ENCODE measurements around the gene CNTNAP2. TPM values are rescaled to one million over a fixed set of nuclear protein-coding genes. Genes with fewer than 3 reads are reported as not detected.

Gene CNTNAP2
- polyA plus RNA-seq, 3 donors from 2014 or later: 0.94 to 1.1 TPM; not detected in 1

DNA sequence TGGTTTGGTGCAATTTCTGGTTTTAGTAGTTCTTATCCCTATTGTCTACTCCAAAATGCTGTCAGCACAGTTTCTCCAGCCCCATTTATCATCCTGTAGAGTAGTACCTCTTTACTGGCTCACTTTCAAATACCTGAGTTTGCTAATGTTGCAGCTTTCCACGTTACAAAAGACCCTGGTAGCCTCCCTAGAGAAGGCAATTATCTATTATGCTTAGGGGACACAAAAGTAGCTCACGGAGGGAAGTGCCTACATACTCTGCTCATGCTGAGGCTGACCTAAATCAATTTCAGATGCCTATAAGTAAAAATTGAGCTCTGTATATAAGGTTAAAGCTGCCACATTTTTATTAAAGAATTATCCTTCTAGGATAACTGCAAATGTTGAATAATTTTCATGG is 603.6 kb downstream of the CNTNAP2 start:
- H3K4me1 Mint-ChIP-seq: no peaks in the 10 kb centered on the region
- H3K27ac Mint-ChIP-seq: no peak overlapping the region
- DNase-seq: no peak
- no peak overlapping the region for H3K4me3 Mint-ChIP-seq
- H3K36me3 Mint-ChIP-seq: peaks cover 0 to 3% (median 0%) of the 10 kb centered on the region in 3 donors
- peaks cover 2 to 34% (median 18%) of the 10 kb centered on the region in 6 donors for H3K9me3 Mint-ChIP-seq
- H3K27me3 Mint-ChIP-seq (ENCODE audit: low read depth in 3 of 3): no peaks in the 10 kb centered on the region

DNA sequence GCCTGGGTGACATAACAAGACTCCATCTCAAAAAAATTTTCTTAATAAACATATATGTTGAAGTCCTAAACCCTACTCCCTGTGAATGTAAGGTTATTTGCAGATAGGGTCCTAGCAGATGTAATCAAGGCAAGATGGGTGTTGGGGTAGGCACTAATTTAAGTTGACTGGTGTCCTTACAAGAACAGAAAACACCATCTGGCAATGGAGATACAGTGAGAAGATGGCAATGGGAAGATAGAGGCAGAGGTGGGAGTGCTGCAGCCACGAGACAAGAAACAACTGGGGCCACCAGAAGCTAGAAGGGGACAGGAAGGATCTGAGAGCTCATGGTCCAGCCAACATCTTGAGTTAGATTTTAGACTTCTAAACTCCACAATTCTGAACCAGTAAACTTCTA is 606.4 kb downstream of the CNTNAP2 start:
- no peaks in the 10 kb centered on the region for H3K27me3 Mint-ChIP-seq (ENCODE audit: low read depth in 3 of 3)
- H3K36me3 Mint-ChIP-seq: peaks cover 0 to 3% (median 0%) of the 10 kb centered on the region in 3 donors
- no peak for DNase-seq
- no peak overlapping the region for H3K4me3 Mint-ChIP-seq
- H3K4me1 Mint-ChIP-seq: no peaks in the 10 kb centered on the region
- peaks cover 4 to 39% (median 24%) of the 10 kb centered on the region in 6 donors for H3K9me3 Mint-ChIP-seq
- no peak overlapping the region for H3K27ac Mint-ChIP-seq

DNA sequence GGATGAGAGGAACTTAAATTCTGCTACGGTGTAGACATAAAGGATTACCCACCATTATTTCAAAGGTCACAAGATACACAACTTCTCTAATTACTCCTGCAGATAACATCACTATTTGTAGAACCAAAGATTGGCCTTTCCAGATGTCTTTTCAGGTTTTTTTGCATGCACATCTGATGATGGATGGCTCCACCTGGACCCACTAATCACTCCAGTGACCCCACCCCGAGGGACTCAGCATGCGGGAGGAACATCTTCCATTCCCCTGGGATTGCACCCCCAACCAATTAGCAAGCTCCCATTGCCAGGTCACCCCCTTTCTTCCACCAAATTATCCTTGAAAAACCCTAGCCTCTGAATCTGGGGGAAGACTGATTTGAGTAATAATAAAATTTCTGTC is 608.9 kb downstream of the CNTNAP2 start:
- H3K36me3 Mint-ChIP-seq: peaks cover 0 to 3% (median 0%) of the 10 kb centered on the region in 3 donors
- H3K4me3 Mint-ChIP-seq: no peak overlapping the region
- peaks cover 0 to 2% (median 0%) of the 10 kb centered on the region in 3 donors for H3K27me3 Mint-ChIP-seq (ENCODE audit: low read depth in 3 of 3)
- H3K27ac Mint-ChIP-seq: no peak overlapping the region
- H3K9me3 Mint-ChIP-seq: peaks cover 4 to 33% (median 23%) of the 10 kb centered on the region in 6 donors
- no peaks in the 10 kb centered on the region for H3K4me1 Mint-ChIP-seq
- no peak for DNase-seq

DNA sequence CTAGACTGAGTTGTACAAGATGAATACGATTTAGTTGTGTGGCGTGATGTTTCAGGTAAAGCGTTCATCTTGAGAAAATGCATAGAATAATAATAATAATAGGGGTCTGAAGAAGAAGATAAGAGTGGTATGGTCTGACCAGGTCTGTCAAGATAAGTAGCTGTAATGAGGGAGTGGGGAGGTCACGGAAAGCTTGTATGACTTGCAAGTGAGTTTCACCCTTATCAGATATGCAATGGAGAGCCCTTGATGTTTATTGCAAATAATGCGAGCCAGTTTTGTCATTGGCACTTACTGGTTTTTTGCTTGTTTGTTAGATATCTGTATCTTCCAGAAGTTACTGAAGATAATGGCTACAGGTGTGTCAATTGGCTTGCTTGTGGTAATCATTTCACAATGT is 611.5 kb downstream of the CNTNAP2 start:
- Mint-ChIP-seq H3K27me3 (ENCODE audit: low read depth in 3 of 3) (peaks cover 0 to 2% (median 0%) of the 10 kb centered on the region in 3 donors), H3K4me3 (no peak overlapping the region), H3K9me3 (peaks cover 2 to 37% (median 20%) of the 10 kb centered on the region in 6 donors), H3K4me1 (no peaks in the 10 kb centered on the region), H3K36me3 (peaks cover 0 to 3% (median 0%) of the 10 kb centered on the region in 3 donors), H3K27ac (no peak overlapping the region)
- no peak for DNase-seq

DNA sequence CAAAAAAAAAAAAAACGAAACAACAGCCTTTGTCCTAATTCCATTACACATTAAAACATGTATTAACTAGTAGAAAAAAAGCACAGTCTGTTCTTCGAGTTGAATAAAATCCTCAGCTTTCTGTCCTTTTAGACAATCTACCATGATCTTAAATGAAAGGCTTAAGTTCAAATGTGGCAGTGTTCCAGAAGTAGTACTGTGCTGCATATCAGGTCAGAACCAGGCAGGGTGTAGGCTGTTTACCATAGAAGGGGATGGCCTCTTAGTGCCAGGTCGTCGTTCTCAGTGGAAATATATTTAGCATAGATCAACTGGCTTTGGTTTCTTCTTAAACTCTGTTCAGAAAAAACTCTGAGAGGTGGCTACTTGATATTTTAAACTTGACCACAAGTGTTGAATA is 612.0 kb downstream of the CNTNAP2 start:
- Mint-ChIP-seq H3K9me3 (peaks cover 2 to 36% (median 22%) of the 10 kb centered on the region in 6 donors), H3K27me3 (ENCODE audit: low read depth in 3 of 3) (peaks cover 0 to 2% (median 0%) of the 10 kb centered on the region in 3 donors), H3K4me1 (no peaks in the 10 kb centered on the region), H3K36me3 (peaks cover 0 to 3% (median 0%) of the 10 kb centered on the region in 3 donors), H3K4me3 (no peak overlapping the region), H3K27ac (no peak overlapping the region)
- no peak for DNase-seq

DNA sequence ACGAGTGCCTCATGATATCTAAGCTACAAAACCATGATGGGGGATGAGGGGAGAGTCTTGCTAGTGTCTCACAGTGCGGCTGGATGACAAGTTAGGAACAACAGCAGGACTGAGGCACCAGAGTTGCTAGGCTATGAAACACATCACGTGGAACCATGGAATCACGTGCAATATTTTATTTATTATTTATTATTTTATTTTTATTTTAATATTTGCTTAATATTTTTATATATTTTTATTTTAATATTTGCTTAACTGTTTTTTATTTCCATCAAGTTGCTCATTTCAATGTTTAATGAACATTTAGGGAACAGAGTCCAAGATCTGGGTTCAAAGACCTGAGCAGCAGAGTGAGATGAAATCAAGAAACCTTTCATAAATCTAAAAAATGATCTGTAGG is 614.6 kb downstream of the CNTNAP2 start:
- DNase-seq: no peak
- H3K27me3 Mint-ChIP-seq (ENCODE audit: low read depth in 3 of 3): peaks cover 0 to 2% (median 0%) of the 10 kb centered on the region in 3 donors
- no peaks in the 10 kb centered on the region for H3K4me1 Mint-ChIP-seq
- H3K4me3 Mint-ChIP-seq: no peak overlapping the region
- peaks cover 5 to 19% (median 8%) of the 10 kb centered on the region in 6 donors for H3K9me3 Mint-ChIP-seq
- H3K27ac Mint-ChIP-seq: no peak overlapping the region
- no peaks in the 10 kb centered on the region for H3K36me3 Mint-ChIP-seq

DNA sequence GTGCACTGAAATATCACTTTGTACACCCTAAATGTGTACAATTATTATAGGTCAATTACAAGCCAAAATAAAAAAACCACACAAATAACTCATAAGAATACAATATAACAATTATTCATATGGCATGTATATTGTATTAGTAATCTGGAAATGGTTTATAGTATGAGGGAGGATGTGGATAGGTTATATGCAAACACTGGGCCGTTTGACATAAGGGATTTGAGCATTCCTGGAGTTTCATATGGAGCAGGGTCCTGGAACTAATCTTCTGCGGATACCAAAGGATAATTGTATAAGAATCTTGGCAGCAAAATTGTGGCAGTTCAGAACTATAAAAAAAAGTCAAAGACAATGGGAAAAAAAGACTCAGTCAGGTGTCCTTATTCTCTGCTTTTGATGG is 619.4 kb downstream of the CNTNAP2 start:
- DNase-seq: no peak
- Mint-ChIP-seq H3K27ac (no peak overlapping the region), H3K4me3 (no peak overlapping the region), H3K36me3 (no peaks in the 10 kb centered on the region), H3K27me3 (ENCODE audit: low read depth in 3 of 3) (no peaks in the 10 kb centered on the region), H3K9me3 (peaks cover 7 to 33% (median 11%) of the 10 kb centered on the region in 6 donors), H3K4me1 (no peaks in the 10 kb centered on the region)

DNA sequence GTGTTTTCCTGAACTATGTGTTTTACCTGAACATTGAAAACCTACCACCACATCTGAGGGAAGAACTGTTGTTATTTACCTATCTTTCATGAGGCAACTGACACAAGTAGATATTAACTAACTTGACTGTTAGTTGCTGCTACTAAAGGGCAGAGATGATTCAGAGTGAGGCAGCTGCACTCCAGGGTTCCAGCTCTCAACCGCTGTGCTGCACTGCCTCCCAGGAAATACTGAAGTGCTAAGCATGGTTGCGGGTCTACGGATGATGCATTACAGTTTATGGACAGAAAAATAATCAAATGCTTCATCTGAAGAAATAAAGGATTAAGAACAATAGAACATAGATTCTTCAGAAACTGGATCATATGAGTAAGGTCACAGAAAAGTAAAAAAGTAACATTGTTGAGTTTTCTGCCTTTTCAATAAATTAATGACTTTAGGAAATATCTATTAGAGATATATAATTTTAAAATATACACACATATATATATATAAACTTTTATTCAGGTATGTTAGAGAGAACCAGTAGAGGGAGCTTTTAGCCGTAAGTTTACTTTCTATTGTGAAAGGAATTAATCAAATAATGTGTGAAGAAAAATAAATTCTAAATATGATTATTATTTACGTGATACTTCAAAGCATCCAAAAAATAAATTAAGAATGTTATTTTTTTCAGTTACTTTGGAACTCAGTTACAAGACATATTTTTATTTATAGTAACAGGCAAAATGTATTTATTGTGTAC is 620.0 kb downstream of the CNTNAP2 start:
- H3K4me3 Mint-ChIP-seq: no peak overlapping the region
- no peaks in the 10 kb centered on the region for H3K4me1 Mint-ChIP-seq
- H3K27ac Mint-ChIP-seq: no peak overlapping the region
- peaks cover 8 to 40% (median 17%) of the 10 kb centered on the region in 6 donors for H3K9me3 Mint-ChIP-seq
- peaks cover 0 to 2% (median 0%) of the 10 kb centered on the region in 3 donors for H3K27me3 Mint-ChIP-seq (ENCODE audit: low read depth in 3 of 3)
- DNase-seq: no peak
- no peaks in the 10 kb centered on the region for H3K36me3 Mint-ChIP-seq

DNA sequence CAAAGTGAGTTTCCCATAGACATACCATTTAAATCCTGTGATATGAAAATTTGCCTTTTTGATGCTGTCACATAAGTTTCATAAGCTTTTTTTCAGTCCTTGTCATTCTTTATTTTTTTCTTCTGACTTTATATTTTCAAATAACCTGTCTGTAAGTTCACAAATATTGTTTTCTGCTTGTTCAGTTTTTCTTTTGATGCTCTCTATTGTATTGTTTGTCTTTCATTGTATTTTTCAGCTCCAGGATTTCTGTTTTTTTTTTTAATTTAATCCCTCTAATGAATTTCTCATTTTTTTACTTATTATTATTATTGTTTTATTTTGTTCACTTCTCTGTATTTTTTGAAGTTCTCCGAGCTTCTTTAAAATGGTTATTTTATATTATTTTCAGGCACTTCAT is 623.4 kb downstream of the CNTNAP2 start:
- Mint-ChIP-seq H3K27me3 (ENCODE audit: low read depth in 3 of 3) (peaks cover 0 to 2% (median 0%) of the 10 kb centered on the region in 3 donors), H3K27ac (no peak overlapping the region), H3K9me3 (peaks cover 8 to 49% (median 22%) of the 10 kb centered on the region in 6 donors), H3K4me3 (no peak overlapping the region), H3K4me1 (no peaks in the 10 kb centered on the region), H3K36me3 (no peaks in the 10 kb centered on the region)
- DNase-seq: no peak

DNA sequence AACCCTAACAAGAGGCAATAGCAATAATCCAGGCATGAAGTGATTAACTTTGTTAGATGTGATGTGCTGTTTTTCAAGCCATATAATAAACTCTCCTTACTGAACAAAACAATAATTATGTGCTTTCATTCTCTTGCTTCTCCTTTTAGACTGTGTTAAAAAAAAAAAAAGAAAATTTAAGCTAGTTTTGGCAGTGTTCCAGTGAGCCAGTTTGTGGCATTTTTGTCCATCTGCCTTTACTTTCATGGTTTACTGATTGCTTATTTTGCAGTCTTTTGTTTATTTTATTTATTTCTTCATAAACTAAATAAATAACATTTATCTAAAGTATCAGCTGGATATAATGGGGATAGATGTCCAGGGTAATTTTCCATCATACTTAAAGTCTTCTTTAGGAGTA is 625.3 kb downstream of the CNTNAP2 start:
- H3K27ac Mint-ChIP-seq: no peak overlapping the region
- no peak overlapping the region for H3K4me3 Mint-ChIP-seq
- no peaks in the 10 kb centered on the region for H3K36me3 Mint-ChIP-seq
- H3K27me3 Mint-ChIP-seq (ENCODE audit: low read depth in 3 of 3): peaks cover 0 to 2% (median 0%) of the 10 kb centered on the region in 3 donors
- DNase-seq: no peak
- H3K4me1 Mint-ChIP-seq: no peaks in the 10 kb centered on the region
- peaks cover 2 to 55% (median 24%) of the 10 kb centered on the region in 6 donors for H3K9me3 Mint-ChIP-seq

DNA sequence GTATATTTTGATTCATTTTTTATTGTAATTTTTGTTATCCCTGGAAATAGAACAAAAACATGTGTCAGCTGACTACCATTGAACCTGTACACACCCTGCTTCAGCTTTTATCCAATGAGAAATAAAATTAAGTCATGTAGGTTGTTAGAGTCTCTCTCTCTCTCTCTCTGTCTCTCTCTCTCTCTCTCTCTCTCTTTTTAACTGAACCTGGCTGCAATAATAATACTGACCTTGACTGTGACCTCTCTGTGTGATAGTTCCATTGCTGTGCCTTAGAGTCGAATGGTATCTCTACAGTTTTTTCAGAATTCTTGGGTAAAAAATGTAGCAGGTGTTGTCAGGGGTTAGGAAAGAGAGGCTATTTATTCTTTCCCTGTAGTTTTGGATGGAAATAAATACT is 637.8 kb downstream of the CNTNAP2 start:
- no peak for DNase-seq
- Mint-ChIP-seq H3K4me1 (no peaks in the 10 kb centered on the region), H3K4me3 (no peak overlapping the region), H3K9me3 (peaks cover 4 to 67% (median 26%) of the 10 kb centered on the region in 6 donors), H3K36me3 (peaks cover 0 to 3% (median 2%) of the 10 kb centered on the region in 3 donors), H3K27me3 (ENCODE audit: low read depth in 3 of 3) (peaks cover 0 to 2% (median 0%) of the 10 kb centered on the region in 3 donors), H3K27ac (no peak overlapping the region)

DNA sequence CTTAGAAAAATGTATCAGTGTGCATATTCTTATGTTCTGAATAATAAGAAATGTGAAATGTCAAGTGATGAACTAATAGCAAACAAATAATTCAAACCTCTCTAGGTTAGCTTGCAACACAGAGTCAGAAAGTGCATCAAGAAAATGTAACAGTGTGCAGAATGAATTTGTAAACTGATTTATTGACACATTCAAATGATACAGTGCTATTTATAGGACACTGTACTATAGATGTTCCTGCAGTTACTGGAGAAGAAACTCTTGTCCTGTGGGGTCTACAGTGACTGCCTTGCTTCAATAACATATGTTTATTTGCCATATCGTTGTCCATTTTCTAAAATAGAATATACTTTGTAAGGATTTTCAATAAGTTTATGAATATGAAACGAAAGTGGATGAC is 639.0 kb downstream of the CNTNAP2 start:
- Mint-ChIP-seq H3K4me3 (no peak overlapping the region), H3K27ac (no peak overlapping the region), H3K27me3 (ENCODE audit: low read depth in 3 of 3) (peaks cover 0 to 2% (median 0%) of the 10 kb centered on the region in 3 donors), H3K36me3 (peaks cover 0 to 3% (median 2%) of the 10 kb centered on the region in 3 donors), H3K9me3 (peaks cover 4 to 60% (median 24%) of the 10 kb centered on the region in 6 donors), H3K4me1 (no peaks in the 10 kb centered on the region)
- DNase-seq: no peak

DNA sequence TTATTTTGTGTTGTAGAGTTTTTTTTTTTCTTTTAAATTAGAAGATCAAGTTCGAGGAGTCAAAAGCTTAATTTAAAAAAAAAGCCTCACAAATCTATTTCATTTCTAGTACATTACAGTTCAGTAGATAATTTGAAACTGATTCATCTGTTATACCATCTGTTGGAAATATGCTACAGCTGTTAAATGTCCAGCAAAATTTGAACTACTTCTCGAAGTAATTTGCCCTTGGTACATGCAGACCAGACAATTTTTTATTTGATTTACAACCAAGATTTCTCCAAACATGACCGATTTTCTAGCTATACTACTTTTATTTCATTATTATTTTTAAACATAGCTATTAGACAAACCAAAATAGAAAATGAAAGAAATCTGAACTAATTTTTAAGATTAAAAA is 647.9 kb downstream of the CNTNAP2 start:
- H3K4me1 Mint-ChIP-seq: no peaks in the 10 kb centered on the region
- H3K4me3 Mint-ChIP-seq: no peak overlapping the region
- H3K27me3 Mint-ChIP-seq (ENCODE audit: low read depth in 3 of 3): peaks cover 0 to 1% (median 0%) of the 10 kb centered on the region in 3 donors
- peaks cover 4 to 45% (median 16%) of the 10 kb centered on the region in 6 donors for H3K9me3 Mint-ChIP-seq
- H3K36me3 Mint-ChIP-seq: peaks cover 0 to 4% (median 0%) of the 10 kb centered on the region in 3 donors
- DNase-seq: no peak
- no peak overlapping the region for H3K27ac Mint-ChIP-seq

DNA sequence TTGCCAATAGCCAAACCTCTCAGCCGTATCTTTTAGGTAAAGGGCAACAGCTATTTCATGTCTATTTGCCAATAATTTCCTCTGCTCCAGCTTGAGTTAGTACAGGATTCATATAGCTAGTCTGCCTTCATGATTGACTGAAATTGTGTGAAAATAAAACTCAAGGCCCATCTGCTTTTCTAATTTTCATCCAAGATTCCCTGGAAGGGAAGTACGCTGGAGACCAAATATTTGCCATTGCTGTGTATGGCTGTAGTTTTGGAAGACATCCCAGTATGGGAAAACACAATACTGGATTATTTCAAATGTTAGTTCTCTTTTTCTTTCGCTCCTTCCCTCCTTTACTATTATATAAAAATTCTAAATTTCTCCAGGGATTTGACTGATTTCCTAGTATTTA is 652.4 kb downstream of the CNTNAP2 start:
- Mint-ChIP-seq H3K9me3 (peaks cover 2 to 39% (median 14%) of the 10 kb centered on the region in 6 donors), H3K4me3 (no peak overlapping the region), H3K27ac (no peak overlapping the region), H3K4me1 (no peaks in the 10 kb centered on the region), H3K27me3 (ENCODE audit: low read depth in 3 of 3) (no peaks in the 10 kb centered on the region), H3K36me3 (peaks cover 0 to 5% (median 0%) of the 10 kb centered on the region in 3 donors)
- DNase-seq: no peak

All from immature natural killer cell (primary cell).